ENCODE data around the gene DGKH. TPM values are rescaled to one million over a fixed set of nuclear protein-coding genes. Genes with fewer than 3 reads are reported as not detected.
A peak's percentile ranks its signal among the peaks of the same experiment; 100 is the strongest.

The DGKH gene, protein sequence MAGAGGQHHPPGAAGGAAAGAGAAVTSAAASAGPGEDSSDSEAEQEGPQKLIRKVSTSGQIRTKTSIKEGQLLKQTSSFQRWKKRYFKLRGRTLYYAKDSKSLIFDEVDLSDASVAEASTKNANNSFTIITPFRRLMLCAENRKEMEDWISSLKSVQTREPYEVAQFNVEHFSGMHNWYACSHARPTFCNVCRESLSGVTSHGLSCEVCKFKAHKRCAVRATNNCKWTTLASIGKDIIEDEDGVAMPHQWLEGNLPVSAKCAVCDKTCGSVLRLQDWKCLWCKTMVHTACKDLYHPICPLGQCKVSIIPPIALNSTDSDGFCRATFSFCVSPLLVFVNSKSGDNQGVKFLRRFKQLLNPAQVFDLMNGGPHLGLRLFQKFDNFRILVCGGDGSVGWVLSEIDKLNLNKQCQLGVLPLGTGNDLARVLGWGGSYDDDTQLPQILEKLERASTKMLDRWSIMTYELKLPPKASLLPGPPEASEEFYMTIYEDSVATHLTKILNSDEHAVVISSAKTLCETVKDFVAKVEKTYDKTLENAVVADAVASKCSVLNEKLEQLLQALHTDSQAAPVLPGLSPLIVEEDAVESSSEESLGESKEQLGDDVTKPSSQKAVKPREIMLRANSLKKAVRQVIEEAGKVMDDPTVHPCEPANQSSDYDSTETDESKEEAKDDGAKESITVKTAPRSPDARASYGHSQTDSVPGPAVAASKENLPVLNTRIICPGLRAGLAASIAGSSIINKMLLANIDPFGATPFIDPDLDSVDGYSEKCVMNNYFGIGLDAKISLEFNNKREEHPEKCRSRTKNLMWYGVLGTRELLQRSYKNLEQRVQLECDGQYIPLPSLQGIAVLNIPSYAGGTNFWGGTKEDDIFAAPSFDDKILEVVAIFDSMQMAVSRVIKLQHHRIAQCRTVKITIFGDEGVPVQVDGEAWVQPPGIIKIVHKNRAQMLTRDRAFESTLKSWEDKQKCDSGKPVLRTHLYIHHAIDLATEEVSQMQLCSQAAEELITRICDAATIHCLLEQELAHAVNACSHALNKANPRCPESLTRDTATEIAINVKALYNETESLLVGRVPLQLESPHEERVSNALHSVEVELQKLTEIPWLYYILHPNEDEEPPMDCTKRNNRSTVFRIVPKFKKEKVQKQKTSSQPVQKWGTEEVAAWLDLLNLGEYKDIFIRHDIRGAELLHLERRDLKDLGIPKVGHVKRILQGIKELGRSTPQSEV
- 3.4 and 5.0 TPM in 2 replicates for total RNA-seq (2014; rRNA removed; shearing (Covaris generic))

DNA sequence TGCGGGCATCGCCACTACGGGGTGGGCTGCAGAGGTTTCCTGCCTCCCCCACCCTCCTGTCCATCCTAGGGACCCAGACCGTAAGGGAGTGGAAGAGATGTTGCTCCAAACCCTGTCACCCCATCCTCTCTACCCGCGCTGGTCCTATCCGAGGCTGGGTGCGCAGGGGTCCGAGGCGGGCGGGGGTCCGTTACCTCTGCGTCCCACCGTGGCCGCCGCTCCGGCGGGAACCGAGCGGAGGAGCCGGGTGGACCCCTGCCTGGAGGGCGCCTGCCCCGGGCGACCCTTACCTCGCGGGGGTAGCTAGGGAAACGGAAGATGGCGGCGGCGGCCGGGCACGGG, at the start of gene DGKH:
Gene DGKH, plus strand, starts transcription at position 307 of the 342 bp plus-strand sequence. CDS start 126 bp downstream, outside the sequence.
- DNase-seq (ENCODE audit: low read depth), result peak; percentile 5

DNA sequence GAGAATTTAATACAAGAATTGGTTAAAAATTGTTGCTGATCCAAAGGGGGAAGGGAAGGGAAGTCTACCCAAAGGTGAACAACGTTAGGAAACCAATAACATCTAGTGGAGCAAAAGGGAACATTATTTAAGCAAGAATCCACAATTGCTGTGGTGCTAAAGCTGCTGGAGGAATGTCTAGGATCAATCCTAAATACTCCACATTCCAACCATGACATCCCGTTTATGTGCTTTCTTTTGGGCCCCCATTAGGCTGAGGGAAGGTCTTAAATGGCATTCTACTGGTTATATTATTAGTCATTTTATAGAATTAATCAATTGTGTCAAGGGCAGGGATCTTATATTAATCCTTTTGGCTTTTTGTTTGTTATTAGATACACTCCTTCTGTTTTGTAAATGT, 47.6 kb upstream of the DGKH start:
- no peak for DNase-seq (ENCODE audit: low read depth)

DNA sequence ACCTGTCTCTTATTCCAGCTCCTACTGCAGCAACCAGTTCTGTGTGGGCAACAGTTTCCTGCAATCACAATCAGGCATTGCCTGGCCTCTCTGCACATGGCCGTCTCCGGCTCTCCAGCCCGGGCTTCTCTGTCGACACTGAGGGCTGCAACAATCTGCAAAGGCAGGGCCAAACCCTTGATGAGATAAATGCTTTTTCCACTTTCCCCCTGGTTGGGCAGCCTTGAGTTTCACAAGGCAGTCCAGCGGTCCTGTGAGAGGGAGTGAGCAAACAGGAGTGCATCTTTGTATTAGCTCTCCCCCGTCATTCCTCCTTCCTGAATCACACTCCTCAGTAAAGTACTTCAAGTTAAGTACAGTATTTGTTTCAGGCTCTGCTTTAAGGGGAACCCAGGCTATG, 46.9 kb upstream of the DGKH start:
- DNase-seq (ENCODE audit: low read depth), result peak; percentile 47

DNA sequence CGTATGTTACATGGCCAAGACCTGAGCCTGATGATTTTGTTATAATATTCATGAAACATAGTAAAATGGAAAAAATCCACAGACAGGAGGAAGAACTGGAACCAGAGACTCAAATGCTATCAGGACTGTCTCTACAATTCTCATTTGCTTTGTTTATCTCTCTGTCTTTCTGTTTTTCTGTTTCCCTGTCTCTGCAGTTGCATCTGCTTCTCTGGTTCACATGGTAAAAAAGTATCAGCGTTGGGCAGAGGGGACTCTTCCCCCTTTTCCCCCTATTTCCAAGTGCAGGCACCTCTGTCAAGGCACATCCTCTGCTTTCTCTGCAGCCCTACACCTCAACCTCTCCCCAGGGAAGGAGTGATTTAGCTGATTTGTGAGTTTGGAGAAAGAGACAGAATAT, 46.4 kb upstream of the DGKH start:
- no peak for DNase-seq (ENCODE audit: low read depth)

DNA sequence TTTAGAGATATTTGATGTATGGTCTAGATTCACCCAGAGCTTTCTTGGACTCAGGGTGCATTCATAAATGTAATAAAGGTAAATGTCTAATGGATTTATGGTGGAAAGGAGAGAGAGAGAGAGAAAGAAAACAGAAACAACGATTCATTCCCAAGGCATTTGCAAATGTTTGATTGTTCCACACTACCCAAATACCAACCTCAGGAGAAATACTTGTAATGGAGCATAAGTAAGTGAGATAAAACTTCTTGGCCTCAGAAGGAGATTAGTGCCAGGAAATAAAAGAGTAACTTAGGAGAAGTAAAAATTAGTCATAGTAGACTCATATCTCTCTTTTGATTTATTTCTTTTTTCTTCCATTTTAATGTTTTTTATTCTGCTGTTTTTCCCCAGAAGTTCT, 40.6 kb upstream of the DGKH start:
- peak; percentile 56 for DNase-seq (ENCODE audit: low read depth)

DNA sequence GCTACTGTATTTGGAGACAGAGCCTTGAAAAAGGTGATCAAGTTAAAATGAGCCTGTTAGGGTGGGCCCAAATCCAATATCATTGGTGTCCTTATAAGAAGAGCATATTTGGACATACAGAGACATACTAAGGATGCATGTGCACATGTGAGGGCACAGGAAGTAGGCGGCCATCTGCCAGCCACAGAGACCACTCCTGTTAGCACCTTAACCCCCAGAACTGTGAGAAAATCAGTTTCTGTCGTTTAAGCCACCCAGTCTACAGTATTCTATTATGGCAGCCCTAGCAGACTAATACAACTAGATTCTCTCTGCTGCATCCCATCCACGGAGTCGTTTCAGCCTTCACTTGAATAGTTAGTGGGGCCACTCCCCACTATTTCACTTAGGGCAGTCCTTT, 39.4 kb upstream of the DGKH start:
- DNase-seq (ENCODE audit: low read depth), result no peak

DNA sequence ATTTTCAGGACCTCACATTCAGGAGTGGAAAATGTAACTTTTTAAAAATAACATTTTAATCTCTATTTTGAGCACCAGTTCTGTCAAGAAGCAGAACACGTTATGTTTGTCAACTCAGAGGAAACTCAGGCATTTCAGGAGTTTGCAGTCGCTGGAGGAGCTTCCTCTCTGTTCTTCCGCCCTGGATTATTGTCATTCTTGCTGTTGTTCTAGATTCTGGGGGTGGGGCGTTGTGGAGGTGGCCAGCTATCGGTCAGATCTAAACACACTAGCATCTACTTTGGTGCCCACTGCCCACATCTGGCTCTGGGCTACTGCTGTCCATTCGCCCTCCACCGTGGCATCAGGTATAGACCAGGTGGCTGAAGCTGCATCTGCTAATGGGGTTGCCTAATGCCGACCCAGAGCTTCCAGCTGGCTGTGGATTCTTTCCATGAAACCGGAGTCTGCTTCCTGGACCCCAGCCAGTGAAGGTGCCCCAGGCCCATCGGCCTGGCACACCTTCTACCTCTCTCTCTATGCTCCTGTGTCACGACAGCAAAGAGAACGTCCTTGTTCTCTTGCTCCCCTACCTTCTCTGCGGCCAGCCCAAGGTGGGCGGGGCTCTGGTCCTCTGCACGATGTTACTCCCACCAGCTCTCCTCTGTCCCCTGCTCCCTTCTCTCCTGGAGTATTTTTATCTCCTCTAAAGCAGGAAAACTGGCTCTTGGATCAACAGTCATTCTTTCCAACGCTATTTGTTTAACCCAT, 36.7 kb upstream of the DGKH start:
- no peak for DNase-seq (ENCODE audit: low read depth)

DNA sequence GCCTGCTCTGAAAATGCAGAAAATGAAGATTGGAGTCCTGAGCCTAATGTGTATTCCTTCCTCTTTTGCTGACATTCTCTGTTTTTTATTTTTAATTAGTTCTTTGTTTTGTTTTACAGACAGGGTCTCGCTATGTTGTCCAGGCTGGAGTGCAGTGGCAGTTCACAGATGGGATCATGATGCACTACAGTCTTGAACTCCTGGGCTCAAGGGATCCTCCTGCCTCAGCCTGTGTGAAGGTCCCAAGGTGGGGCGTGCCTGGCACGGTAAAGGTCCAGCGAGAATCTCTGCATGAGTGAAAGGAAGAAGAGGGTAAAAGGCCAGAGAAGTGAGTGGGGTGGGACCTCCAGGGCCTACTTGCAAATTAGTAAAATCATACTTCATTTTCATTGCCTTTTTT, 34.3 kb upstream of the DGKH start:
- no peak for DNase-seq (ENCODE audit: low read depth)

DNA sequence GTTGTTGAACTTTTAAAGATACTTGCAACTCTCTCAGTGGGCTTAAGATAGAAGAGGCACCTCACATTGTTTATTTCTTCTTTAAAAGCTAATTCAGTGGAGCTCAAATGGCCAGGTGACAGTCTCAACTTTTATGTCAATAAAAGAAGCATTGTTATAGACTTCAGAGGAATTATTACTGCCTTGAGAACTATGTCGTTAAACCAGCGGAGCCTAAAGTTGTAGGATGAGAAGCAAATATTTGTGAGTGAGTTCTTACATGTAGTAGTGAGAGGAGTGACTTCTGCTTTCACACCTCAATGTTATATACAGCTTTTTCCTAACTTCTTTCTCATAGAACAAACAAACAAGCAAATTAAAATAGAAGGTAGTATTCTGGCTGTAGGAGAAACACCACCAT, 31.2 kb upstream of the DGKH start:
- no peak for DNase-seq (ENCODE audit: low read depth)

DNA sequence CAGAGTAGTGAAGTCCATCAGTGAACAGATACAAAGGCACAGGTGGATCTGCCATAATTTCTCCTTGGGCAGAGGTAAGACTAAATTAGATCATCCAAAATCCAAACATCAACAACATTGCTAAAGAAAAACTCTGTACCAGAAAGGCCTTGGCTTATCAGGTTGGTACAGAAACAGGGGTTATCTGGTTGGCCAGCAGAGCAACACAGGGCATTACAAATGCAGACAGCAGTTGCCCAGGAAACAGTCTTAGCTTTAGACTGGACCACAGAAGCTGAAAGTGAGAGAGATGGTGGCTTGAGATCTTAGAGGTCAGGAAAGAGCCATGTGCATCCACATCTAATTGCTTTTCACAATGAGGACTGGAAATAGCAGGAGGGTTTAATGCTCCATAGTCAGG, 26.6 kb upstream of the DGKH start:
- DNase-seq (ENCODE audit: low read depth), result no peak

DNA sequence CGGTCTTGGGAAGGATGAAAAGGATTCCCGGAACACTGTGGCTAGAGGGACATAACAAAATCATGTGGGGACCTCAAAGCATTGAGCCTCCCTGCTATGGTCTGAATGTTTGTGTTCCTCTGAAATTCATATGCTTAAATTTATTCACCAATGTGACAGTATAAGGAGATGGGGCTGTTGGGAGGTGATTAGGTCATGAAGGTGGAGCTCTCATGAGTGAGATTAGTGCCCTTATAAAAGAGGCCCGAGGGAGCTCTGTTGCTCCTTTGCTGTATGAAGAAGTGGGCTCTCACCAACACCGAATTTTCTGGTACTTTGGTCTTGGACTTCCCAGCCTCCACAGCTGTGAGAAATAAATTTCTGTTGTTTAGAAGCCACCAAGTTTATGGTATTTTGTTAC, 26.1 kb upstream of the DGKH start:
- DNase-seq (ENCODE audit: low read depth), result no peak

DNA sequence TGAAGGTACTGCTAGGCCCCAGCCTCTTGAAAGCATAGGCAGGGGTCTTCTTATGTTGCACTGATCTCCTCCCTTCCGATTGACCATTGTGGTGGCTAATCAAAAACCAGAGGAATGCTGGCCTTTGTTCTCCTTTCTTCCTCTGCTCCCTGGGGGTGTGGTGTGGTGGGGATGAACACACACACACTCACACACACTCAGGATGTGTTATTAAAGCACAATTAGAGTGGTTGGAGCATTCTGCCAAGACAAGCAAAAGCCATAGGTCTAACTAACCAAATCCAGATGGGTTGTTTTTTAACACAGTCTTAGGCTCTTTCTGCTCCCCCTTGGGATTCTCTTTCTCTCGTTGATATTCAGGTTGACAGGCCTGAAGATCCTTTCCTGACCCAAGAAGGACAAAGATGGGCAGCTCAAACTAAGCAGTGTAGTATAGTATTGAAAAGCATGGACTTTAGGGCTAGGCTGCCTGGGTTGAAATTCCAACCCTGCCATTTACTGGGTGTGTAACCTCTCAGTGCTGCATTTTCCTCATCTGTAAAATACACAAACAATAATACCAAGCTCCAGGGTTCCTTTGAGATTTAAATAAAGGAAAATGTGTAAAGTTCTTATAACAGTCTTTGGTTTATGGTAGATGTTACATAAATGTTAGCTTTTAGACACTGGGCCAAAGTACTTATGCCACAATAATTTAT, 25.5 kb upstream of the DGKH start:
- no peak for DNase-seq (ENCODE audit: low read depth)

DNA sequence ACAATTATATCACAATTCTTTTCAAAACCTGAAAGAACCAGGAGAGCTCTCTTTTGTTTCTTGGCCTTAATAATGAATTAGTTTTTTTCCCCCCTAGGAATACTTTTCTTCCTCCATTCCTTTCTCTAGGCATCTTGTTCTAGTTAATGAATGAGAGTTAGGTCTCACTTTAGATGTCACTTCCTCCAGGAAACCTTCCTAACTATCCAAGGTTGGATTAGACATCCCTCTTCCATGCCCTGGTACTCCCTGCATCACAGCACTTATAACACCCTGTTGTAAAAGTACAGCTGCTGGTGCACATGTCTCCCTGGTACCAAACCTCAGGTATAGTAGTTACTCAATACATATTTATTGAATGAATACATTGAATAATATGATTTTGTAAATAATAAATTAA, 21.2 kb upstream of the DGKH start:
- DNase-seq (ENCODE audit: low read depth), result no peak

DNA sequence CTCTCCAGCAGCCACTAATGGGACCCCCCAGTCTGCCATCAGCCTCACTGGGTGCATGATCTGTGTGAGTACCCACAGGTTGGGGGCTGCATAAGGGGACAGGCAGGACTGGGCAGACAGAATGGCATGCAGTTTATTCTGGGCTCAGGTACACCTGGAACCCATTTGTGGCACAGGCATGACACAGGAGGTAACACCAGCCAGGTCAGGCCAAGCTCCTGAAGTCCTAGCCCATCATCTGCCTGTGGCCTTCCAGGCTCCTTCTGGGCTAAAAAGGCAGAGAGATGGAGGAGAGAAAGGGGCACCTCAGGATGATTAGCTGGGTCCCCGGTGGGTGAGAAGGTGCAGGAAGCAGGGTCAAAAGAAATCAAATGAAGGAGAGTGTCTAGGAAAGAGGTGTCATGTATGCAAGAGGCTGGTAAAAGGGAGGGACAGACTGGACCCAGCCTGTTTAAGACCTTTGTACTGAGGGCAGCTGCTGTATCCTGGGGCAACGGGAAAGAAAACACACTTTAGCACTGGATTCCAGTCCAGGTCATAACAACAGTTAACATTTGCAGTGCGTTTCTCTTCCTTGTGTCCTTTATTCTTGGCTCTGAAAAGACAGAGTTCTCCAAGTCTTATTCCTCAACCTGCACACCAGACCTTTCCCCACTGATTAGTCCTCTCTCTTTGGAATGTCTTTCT, 20.2 kb upstream of the DGKH start:
- peak; percentile 28 for DNase-seq (ENCODE audit: low read depth)

DNA sequence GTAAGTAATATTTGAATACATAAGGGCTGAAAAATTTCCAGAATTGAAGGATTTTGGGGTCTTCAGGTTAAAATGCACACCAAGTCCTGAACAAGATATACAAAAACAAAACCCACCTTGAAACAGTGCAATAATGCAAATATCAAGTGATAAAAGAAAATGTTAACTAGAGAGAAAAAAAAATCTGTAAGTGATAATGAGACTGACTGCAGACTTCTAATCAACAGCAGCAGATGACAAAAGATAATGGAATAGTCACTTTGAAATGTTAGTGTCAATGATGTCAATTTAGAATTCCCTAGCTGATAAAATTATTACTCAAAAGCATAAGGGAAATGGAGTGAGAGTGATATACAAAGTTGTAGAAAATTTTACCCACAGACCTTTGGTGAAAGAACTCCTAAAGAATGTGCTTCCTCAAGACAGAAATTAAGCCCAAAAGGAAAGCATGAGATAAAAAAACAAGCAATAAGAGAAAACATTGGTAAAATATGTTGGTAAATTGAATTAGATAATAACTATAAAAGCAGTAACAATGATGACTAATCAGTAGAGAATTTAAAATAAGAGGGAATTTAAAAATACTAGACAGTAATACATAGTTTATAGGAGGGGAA, 12.4 kb upstream of the DGKH start:
- peak; percentile 6 for DNase-seq (ENCODE audit: low read depth)

DNA sequence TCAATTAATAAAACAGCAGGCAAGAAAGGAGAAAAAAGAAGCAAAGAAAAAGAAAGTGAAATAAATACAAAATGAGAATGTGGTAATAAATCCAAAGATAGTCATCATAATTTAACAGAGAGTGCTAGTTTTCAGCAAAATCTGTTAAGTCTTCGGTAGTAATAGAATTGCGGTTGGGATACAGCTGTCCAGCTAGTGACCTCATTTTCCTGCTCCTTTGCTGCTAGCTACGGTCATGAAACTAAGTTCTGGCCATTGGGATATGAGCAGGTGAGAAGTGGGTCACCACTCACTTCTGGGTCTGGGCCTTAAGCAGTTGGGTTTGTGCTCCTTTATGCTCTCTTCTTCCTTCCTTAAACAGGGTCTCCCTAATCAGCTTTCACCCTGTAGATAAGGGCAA, 11.7 kb upstream of the DGKH start:
- DNase-seq (ENCODE audit: low read depth), result no peak

DNA sequence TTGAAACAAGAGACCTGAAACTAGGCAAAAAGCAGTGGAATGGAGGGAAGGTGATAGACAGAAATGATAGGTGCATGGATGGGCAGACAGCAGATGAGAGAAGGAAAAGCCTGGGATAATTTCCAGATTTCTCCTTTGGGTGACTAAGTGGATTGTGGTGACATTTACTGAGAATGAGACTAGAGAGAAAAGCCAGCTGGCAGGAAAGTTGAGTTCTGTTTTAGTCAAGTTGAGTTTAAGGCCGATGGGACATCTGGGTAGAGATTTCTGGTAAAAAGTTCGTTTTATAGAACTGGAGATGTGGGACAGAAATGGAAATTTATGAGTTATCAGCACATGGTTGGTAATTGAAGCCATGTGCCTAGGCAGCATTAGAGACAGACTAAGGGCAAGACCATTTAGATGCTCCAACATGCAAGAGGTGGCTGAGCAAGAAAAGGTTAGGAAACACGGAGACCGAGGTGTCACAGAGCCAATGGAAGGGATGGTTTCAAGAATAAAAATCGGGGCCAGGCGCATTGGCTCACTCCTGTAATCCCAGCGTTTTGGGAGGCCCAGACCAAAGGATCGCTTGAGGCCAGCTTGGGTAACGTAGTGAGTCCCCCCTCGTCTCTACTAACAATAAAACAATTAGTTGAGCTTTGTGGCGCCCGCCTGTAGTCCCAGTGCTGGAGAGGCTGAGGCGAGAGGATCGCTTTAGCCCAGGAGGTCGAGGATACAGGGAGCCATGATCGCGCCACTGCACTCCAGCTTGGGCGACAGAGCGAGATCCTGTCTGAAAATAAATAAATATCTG, 9.6 kb upstream of the DGKH start:
- peak; percentile 40 for DNase-seq (ENCODE audit: low read depth)

DNA sequence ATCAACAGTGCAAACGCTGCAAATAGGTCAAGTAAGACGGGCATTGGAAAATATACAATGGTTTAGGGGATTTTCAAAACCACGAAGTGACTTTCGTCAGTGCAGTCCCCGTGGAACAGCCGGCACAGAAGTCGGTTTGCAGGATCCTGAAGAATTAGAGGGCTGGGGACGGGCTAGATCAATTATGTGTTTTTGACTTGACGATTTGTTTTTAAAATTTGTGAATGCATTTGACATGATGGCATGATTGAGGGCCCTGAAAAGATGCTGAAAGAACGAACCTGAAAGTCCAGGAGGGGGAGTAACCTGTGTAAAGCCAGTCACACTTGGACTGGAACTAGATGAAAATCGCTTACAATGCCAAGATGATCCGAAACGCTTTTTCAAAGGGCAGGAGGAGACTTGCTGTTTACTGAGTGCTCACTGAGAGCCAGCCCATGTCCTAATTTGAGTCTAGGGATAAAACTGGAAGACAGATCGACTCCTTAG, 8.9 kb upstream of the DGKH start:
- no peak for DNase-seq (ENCODE audit: low read depth)

Data from M059J (cell line).